H1 (cell line): ENCODE data around the gene ANKIB1. TPM values are rescaled to one million over a fixed set of nuclear protein-coding genes. Genes with fewer than 3 reads are reported as not detected.

Source experiments
- CTCF ChIA-PET: fragments of 300-600 bp; sonication (Branson Sonifier 250); formaldehyde crosslinking; loops from one replicate; lab custom pipeline; 2021; ENCODE audit not compliant: partially characterized antibody; lab: Charles Lee
- POLR2A ChIA-PET: fragments of 300-600 bp; sonication (Branson Sonifier 250); formaldehyde crosslinking; loops from one replicate; lab custom pipeline; 2021; ENCODE audit warnings: inconsistent platforms; ENCODE audit not compliant: partially characterized antibody; lab: Charles Lee
- DNase-seq, 2 experiments: peaks; one replicate each; pipeline versions ENCODE4 v3.0.0 to v3.0.0-alpha.2; 2010 to 2022; ENCODE audit warnings: low spot score in 2 of 2, low read depth in 1 of 2, mixed read lengths in 1 of 2
- FAIRE-seq: peaks from 2 replicates; lab custom pipeline; 2011; peaks lifted over from hg19 to GRCh38; lab: Jason Lieb, UNC
- H2AFZ ChIP-seq: 2 replicates; pipeline ENCODE4 v1.8.1; 2012; ENCODE audit warnings: low read length, inconsistent platforms
- H2AK5ac ChIP-seq: 2 replicates; pipeline ENCODE4 v1.6.1; 2013; ENCODE audit warnings: low read depth, low read length
- H2BK120ac ChIP-seq: replicated peaks from 2 replicates; pipeline ENCODE3; 2013; ENCODE audit warnings: low read depth, low read length, inconsistent platforms
- H2BK12ac ChIP-seq: 2 replicates; pipeline ENCODE4 v1.6.1; 2013; ENCODE audit warnings: low read depth, low read length
- H2BK15ac ChIP-seq: 2 replicates; pipeline ENCODE4 v1.6.1; 2013; ENCODE audit warnings: low read length
- H2BK20ac ChIP-seq: 2 replicates; pipeline ENCODE4 v1.6.1; 2013; ENCODE audit warnings: low read length
- H2BK5ac ChIP-seq: 2 replicates; pipeline ENCODE4 v1.6.1; 2013; ENCODE audit warnings: low read depth, low read length
- H3K14ac ChIP-seq: 2 replicates; pipeline ENCODE4 v1.6.1; 2013; ENCODE audit warnings: inconsistent platforms; ENCODE audit not compliant: insufficient read length
- H3K18ac ChIP-seq: 2 replicates; pipeline ENCODE4 v1.6.1; 2013; ENCODE audit warnings: low read length; ENCODE audit errors: extremely low read depth
- H3K23ac ChIP-seq: 2 replicates; pipeline ENCODE4 v1.6.1; 2013; ENCODE audit warnings: inconsistent platforms; ENCODE audit not compliant: insufficient read length
- H3K23me2 ChIP-seq: 2 replicates; pipeline ENCODE4 v1.6.1; 2013; ENCODE audit warnings: low read depth, low read length
- H3K27ac ChIP-seq: 2 replicates; pipeline ENCODE4 v1.6.1; 2011; ENCODE audit warnings: low read depth, low read length, inconsistent platforms
- H3K27me3 ChIP-seq, 4 experiments: replicated peaks in 1 of 4; 1 replicate in 1 of 4; 2 replicates in 3 of 4; pipeline versions ENCODE4 v1.6.1 to v1.8.1; 2011 to 2013; ENCODE audit warnings: low read length in 3 of 4, mild to moderate bottlenecking in 3 of 4, inconsistent platforms in 2 of 4, mixed read lengths in 2 of 4, moderate library complexity in 1 of 4; ENCODE audit not compliant: control insufficient read depth in 3 of 4, insufficient read depth in 3 of 4; ENCODE audit errors: extremely low read depth in 1 of 4
- H3K36me3 ChIP-seq, 4 experiments: 2 replicates each; pipeline versions ENCODE4 v1.6.1 to v1.8.1; 2011 to 2013; ENCODE audit warnings: mild to moderate bottlenecking in 4 of 4, low read length in 3 of 4, moderate library complexity in 2 of 4, control low read depth in 1 of 4, inconsistent platforms in 1 of 4; ENCODE audit not compliant: insufficient read depth in 4 of 4, control insufficient read depth in 2 of 4
- H3K4ac ChIP-seq: replicated peaks from 2 replicates; pipeline ENCODE3; 2013; ENCODE audit warnings: low read length, low read depth, mixed read lengths, inconsistent platforms; ENCODE audit not compliant: insufficient read length
- H3K4me1 ChIP-seq, 4 experiments: replicated peaks in 1 of 4; 1 replicate in 1 of 4; 2 replicates in 3 of 4; pipeline versions ENCODE4 v1.6.1 to v1.8.1; 2011 to 2013; ENCODE audit warnings: low read length in 3 of 4, inconsistent platforms in 2 of 4, mixed read lengths in 1 of 4; ENCODE audit not compliant: insufficient read depth in 4 of 4, control insufficient read depth in 3 of 4
- H3K4me2 ChIP-seq, 2 experiments: 2 replicates each; pipeline versions ENCODE4 v1.6.1 to v1.8.1; 2011 to 2013; ENCODE audit warnings: low read depth in 2 of 2, low read length in 2 of 2, control low read depth in 1 of 2, inconsistent platforms in 1 of 2, mild to moderate bottlenecking in 1 of 2; ENCODE audit not compliant: insufficient read depth in 1 of 2
- H3K4me3 ChIP-seq, 4 experiments: fragments of 200-600, 300-600 bp in 1 of 4; sonication (generic), shearing (Covaris generic), sonication (Bioruptor Twin) in 1 of 4; 2 replicates each; pipeline versions ENCODE4 v1.5.1 to v1.8.1; 2011 to 2016; ENCODE audit warnings: low read length in 4 of 4, low read depth in 3 of 4, control low read depth in 2 of 4, inconsistent platforms in 2 of 4, mild to moderate bottlenecking in 2 of 4, mixed read lengths in 1 of 4, moderate library complexity in 1 of 4; ENCODE audit not compliant: insufficient read depth in 2 of 4; ENCODE audit errors: extremely low read depth in 1 of 4
- H3K56ac ChIP-seq: replicated peaks from 2 replicates; pipeline ENCODE3; 2013; ENCODE audit warnings: low read depth, mild to moderate bottlenecking, mixed read lengths, low read length, inconsistent platforms; ENCODE audit not compliant: insufficient read length
- H3K79me1 ChIP-seq: 2 replicates; pipeline ENCODE4 v1.6.1; 2013; ENCODE audit warnings: low read depth, low read length, control low read depth
- H3K79me2 ChIP-seq, 2 experiments: 2 replicates each; pipeline versions ENCODE4 v1.6.1 to v1.8.1; 2012 to 2013; ENCODE audit warnings: low read length in 2 of 2, mild to moderate bottlenecking in 2 of 2, inconsistent platforms in 1 of 2; ENCODE audit not compliant: insufficient read depth in 2 of 2, control insufficient read depth in 1 of 2
- H3K9ac ChIP-seq, 4 experiments: replicated peaks in 1 of 4; 1 replicate in 1 of 4; 2 replicates in 3 of 4; pipeline versions ENCODE4 v1.6.1 to v1.8.1; 2011 to 2013; ENCODE audit warnings: low read depth in 3 of 4, low read length in 3 of 4, control low read depth in 2 of 4, mild to moderate bottlenecking in 2 of 4, moderate library complexity in 2 of 4, inconsistent platforms in 1 of 4; ENCODE audit errors: extremely low read depth in 1 of 4
- H3K9me3 ChIP-seq, 2 experiments: 2 replicates each; pipeline versions ENCODE4 v1.6.1 to v1.8.1; 2012 to 2013; ENCODE audit warnings: mild to moderate bottlenecking in 2 of 2, moderate library complexity in 2 of 2, control low read depth in 1 of 2, inconsistent platforms in 1 of 2, low read depth in 1 of 2, low read length in 1 of 2, mixed read lengths in 1 of 2; ENCODE audit not compliant: insufficient read depth in 2 of 2
- H4K20me1 ChIP-seq, 2 experiments: replicated peaks in 1 of 2; 2 replicates each; pipeline versions ENCODE3 to v1.8.1; 2011 to 2013; ENCODE audit warnings: inconsistent platforms in 2 of 2, low read length in 2 of 2, mild to moderate bottlenecking in 1 of 2; ENCODE audit not compliant: insufficient read depth in 2 of 2, control insufficient read depth in 1 of 2
- H4K5ac ChIP-seq: 2 replicates; pipeline ENCODE4 v1.6.1; 2013; ENCODE audit warnings: low read length, low read depth, mixed read lengths, inconsistent platforms; ENCODE audit not compliant: insufficient read length
- H4K8ac ChIP-seq: 2 replicates; pipeline ENCODE4 v1.8.0; 2013; ENCODE audit warnings: mild to moderate bottlenecking, moderate library complexity, low read length, inconsistent platforms; ENCODE audit not compliant: insufficient read depth; ENCODE audit errors: extremely low read depth
- H4K91ac ChIP-seq: replicated peaks from 2 replicates; pipeline ENCODE3; 2013; ENCODE audit warnings: low read length, mixed read lengths, inconsistent platforms; ENCODE audit not compliant: insufficient read length
- MAX ChIP-seq: IDR thresholded peaks from 2 replicates; pipeline ENCODE4 v1.6.1; 2012; ENCODE audit warnings: inconsistent platforms
- POLR2AphosphoS5 ChIP-seq: IDR thresholded peaks from 2 replicates; pipeline ENCODE4 v1.6.1; 2011; ENCODE audit warnings: low read depth, low read length
- SAP30 ChIP-seq: fragments of 300-600 bp; sonication (generic); IDR thresholded peaks from 2 replicates; pipeline ENCODE4 v1.7.1; 2012; ENCODE audit warnings: low read length, moderate library complexity, mild to moderate bottlenecking, inconsistent platforms; ENCODE audit not compliant: insufficient read depth, insufficient replicate concordance
- TBP ChIP-seq: IDR thresholded peaks from 2 replicates; pipeline ENCODE4 v1.6.1; 2011; ENCODE audit warnings: low read depth, low read length, improper control_type of control experiment
- polyA plus RNA-seq, 7 experiments: library from polyadenylated mRNA; depleted of rRNA in 3 of 7; stranded (reverse) in 5 of 7; unstranded in 2 of 7; fragments of >200 nt in 5 of 7; fragments of 200-250 nt in 2 of 7; gene quantifications; 1 replicate in 5 of 7; 2 replicates in 1 of 7; 4 replicates in 1 of 7; pipeline versions ENCODE4 v1.2.1 to v1.2.3, GENCODE V29; 2011 to 2013; ENCODE audit warnings: missing spikeins in 2 of 7, mixed read lengths in 2 of 7
- total RNA-seq: library from RNA; stranded (reverse); fragmentation: NEBNext Ultra II Directional; extraction: Animal tissue kit (Norgen Biotek cat#: 25700); gene quantifications from 2 replicates; pipeline ENCODE4 v1.2.1, GENCODE V29; 2021
- TF ChIP-seq, protein P1 (sequence below): IDR thresholded peaks from 2 replicates; pipeline ENCODE4 v1.6.1; 2011; ENCODE audit warnings: low read length, improper control_type of control experiment

The ANKIB1 gene
- total and polyA plus RNA-seq, 2 of the 8 experiments (the other 6 are each of a cell fraction or from before 2014, with no cell fraction given), result 19.2 to 43.0 TPM

DNA sequence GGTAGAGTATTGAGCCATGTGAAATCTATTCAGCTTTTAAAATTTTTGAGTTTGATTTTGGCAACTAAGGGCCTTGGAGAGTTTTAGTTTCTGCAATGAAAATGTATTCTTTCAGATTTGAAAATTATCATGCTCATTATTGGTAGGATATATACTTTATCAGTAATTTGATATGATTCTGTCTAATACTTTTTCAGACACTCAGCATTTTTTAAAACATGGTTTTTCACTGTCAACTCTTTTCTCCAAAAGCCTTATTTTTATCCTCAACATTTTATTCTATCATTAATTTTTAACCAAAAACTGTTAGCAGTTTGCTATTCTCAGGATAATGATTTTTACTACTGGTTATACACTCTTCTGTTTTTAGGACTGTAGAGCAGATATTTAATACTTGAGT is 4.8 kb downstream of the ANKIB1 start:
- H3K9ac ChIP-seq, result no peak overlapping the region

More for the DNA sequence above, 4.8 kb downstream of the ANKIB1 start:
- H3K14ac ChIP-seq, result no peak overlapping the region
- no peak overlapping the region for H2BK12ac ChIP-seq
- TF ChIP-seq, protein P1, sequence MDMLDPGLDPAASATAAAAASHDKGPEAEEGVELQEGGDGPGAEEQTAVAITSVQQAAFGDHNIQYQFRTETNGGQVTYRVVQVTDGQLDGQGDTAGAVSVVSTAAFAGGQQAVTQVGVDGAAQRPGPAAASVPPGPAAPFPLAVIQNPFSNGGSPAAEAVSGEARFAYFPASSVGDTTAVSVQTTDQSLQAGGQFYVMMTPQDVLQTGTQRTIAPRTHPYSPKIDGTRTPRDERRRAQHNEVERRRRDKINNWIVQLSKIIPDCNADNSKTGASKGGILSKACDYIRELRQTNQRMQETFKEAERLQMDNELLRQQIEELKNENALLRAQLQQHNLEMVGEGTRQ, result no peak
- TF ChIP-seq TBP (no peak), SAP30 (no peak), POLR2AphosphoS5 (no peak), MAX (no peak)
- peaks cover 0 to 2% (median 0%) of the 10 kb centered on the region in 4 experiments; a peak in 1 of 8 replicates for H3K36me3 ChIP-seq
- H2AFZ ChIP-seq, result no peak overlapping the region
- H3K18ac ChIP-seq, result no peak overlapping the region
- no peak for DNase-seq
- no peak overlapping the region for H3K4ac ChIP-seq
- H3K9me3 ChIP-seq, result peaks cover 2 to 3% of the 10 kb centered on the region in 2 experiments; a peak in 1 of 4 replicates
- H4K5ac ChIP-seq, result no peak overlapping the region
- H4K20me1 ChIP-seq, result peaks cover 0 to 10% of the 10 kb centered on the region in 2 experiments
- H4K91ac ChIP-seq, result no peak overlapping the region
- H2BK20ac ChIP-seq, result no peak overlapping the region
- no peaks in the 10 kb centered on the region; a peak in 2 of 7 replicates for H3K4me1 ChIP-seq
- H2BK15ac ChIP-seq, result no peak overlapping the region
- no peak overlapping the region for H3K4me2 ChIP-seq
- no peak overlapping the region for H2AK5ac ChIP-seq
- POLR2A ChIA-PET, result no interaction called here
- H3K56ac ChIP-seq, result no peak overlapping the region
- H3K23me2 ChIP-seq, result peaks cover 9% of the 10 kb centered on the region; the same call in 1 of the 2 replicates
- no peaks in the 10 kb centered on the region for H3K27me3 ChIP-seq
- no peak overlapping the region for H3K27ac ChIP-seq
- H3K79me2 ChIP-seq, result peaks cover 11 to 90% of the 10 kb centered on the region in 2 experiments
- CTCF ChIA-PET, result no interaction called here
- no peak overlapping the region for H3K23ac ChIP-seq
- no peak overlapping the region for H2BK120ac ChIP-seq
- H4K8ac ChIP-seq, result no peak overlapping the region
- H3K79me1 ChIP-seq, result peaks cover 5% of the 10 kb centered on the region
- no peak for FAIRE-seq
- H2BK5ac ChIP-seq, result no peak overlapping the region
- H3K4me3 ChIP-seq, result no peak overlapping the region
